GM21367 (cell line): ENCODE measurements around the gene CYSRT1.
"Not testable (repeated sequence)": the region's sequence is repeated elsewhere in the genome, so short reads cannot be mapped to it uniquely, and the experiment has no call there.

Source experiments
- ATAC-seq: cut with Tn5 transposase; IDR thresholded peaks from one replicate; pipeline ENCODE4 v1.9.1; 2021; ENCODE audit not compliant: unreplicated experiment

CYSRT1 gene

DNA sequence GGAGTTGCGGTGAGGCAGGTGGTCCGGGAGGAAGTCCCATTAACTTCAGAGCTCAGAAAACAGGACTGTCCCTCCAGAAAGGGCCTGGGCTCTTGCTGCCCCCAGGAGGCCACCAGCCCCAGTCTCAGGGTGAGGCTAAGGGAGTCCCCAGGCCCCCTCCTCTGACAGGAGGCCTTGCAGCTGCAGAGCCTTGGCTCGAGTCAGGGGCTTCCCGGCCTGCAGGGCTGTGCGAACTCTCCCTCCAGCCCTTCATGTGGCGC, 22.9 kb downstream of the CYSRT1 start:
- ATAC-seq = no peak

DNA sequence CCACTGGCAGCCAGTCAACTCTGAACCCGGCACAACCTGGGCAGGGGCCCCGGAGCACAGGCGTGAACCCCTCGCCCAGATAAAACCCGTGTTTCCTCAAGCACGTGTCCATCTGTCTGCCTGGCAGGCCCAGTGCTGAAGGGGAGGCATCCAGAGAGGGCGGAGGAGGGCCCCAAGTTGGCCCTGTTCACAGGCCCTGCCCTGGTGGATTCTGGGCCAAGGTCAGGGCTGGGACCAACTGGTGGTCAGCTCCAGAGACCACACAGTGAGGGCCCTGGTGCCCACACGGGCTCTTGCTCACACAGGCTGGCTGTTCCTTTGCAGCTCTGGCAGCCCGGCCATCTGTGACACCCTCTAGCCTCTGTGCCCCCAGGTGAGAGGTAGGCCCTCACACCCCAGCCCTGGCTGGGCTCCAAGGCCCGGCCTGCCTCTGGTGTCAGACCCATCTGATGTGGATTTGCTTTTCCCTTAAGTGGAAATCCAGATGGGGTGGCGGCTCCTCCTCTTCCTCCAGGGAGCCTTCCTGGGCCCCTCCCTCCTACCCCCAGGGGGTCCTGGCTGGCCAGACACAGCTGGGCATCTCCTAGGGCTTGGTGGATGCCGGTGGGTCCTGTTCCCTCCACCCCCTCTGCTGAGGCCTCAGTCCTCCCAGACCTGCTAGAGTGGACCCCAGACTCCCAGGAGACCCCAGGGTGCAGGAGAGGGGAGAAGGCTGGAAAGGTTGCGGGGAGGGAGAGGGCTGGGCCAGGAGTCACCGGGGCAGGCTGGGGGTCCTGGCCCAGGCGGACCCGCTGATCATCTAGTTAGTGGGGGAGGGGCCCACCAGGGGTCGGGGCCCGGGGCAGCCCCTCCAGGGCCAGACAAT, 25.6 kb downstream of the CYSRT1 start:
- no peak for ATAC-seq

DNA sequence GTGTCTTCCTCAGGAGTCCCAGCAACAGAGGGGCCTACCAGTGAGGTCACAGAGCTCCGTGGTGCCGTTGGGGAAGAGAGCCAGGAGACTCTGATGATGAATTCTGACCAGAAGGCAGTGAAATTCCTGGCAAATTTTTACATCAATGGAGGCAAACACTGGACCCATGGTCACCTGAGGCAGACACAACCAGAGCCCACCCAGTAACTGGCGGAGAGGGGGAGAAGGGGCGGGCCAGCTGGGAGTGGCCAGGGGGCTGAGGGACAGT, 26.2 kb downstream of the CYSRT1 start, which contains the start of gene STPG3:
Gene STPG3, plus strand, starts transcription at position 93 of the 268 bp plus-strand sequence. Its CDS starts 1 bp downstream, at position 94.
- ATAC-seq = no peak

DNA sequence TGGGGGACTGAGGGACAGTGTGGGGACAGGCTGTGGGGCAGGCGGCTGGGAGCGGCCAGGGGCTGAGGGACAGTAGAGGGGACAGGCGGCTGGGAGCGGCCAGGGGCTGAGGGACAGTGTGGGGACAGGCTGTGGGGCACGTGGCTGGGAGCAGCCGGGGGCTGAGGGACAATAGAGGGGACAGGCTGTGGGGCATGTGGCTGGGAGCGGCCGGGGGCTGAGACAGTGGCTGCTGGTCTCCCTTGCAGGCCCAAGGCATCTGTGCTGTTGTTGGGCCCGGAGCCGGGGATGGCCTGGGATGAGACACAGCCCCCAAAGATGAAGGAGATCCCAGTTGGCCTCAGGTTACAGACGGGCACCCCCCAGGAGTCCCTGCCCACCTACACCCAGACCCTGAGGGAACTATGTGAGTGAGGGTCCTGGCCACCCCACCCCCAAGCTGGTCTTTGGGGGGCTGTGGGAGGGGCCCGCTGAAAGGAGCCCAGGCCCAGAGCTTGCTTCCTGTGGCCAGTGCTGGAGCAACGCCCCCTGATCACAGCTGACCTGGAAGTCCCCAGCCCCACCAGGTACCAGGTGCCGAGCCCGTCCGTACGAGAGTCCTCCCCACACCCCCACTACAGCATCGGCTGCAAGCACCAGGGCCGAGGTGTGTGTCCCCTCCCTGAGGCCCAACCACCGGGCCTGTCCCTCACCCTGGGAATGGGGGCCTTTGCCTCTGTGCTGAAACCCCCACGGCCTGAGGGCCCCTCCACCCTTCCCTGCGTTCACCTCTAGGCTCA, 26.7 kb downstream of the CYSRT1 start:
- no peak for ATAC-seq

DNA sequence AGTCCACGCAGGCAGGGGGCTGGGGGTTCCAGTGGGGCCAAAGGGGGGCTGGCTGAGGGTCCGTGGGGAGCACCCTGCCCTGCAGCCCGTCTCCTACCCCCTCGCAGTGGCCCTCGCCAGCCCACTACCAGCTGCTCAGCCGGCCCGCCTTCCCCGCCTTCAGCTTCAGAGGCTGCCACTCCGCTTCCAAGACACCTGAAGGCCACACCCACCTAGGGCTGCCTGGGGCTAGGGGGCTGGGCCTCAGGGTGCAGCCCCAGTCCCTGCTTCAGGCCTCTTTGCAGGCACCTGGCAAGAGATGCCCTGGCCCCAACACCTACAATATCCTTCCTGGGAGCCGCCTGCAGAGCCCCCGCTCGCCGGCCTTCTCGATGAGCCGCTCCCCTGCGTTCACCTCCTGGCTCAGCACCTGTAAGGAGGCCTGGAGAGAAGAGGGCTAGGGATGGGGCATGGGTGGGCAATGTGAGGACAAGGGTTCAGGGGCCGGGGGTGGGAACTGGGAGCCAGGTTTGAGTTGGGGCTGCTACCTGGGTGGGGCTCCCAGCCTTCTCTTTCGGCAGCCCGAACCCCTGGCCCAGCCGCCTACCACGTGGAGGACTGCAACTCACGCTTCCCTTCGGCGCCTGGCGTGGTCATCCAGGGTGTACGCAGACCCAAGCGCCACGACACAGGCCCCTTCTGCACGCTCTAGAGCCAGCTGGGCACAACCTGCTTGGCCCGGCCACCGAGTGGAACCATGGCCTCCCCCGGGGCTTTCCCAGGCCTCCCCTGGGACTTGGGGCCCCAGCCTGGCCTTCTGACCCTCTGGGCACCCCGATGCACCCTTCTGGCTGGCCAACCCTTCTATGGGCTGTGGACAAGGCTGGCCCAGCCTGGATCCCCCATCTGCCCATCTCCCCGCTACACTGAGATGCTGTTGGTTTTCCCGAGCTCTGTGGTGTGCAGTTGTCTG, 27.9 kb downstream of the CYSRT1 start:
- ATAC-seq = no peak

DNA sequence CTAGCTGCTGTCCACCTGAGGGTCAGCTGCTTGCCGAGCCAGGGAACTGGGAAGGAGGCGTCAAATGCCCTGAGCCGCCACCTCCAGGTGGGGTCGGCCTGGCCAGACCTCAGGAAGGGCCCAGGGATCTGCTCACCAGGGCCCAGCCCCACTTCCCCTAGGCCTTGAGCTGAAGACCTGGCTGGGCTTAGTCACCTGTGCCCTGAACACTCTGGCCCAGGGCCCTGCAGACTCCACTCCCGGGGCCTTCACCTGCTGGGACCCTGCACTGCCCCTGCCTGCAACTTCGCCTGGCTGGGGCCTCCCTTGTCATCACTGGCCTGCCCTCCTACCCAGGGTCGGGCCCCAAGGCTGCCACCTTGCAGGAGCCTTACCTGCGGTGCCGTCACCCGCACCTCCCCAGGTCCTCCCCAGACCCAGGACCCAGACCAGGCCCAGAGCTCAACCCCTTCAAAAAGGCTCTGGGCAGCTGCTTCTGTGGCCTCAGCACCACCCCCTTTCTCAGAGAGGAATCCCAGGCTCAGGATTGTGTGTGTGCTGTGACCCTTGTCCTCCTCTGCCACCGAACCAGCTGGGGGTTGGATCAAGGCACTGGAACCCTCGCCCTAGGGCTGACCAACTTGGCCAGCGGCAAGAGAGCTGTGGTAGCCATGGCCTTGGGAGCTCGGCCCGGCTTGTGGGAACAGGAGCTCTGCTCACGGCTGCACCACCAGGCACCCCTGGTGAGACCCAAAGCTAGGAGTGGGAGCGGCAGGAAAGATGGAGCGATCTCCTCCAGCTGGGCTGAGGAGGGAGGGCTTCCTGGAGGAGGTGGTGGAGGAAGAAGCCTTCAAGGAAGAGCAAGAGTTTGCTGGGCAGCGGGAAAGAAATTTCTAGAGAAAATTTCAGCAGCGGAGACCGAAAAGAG, 29.0 kb downstream of the CYSRT1 start:
- ATAC-seq = no peak

DNA sequence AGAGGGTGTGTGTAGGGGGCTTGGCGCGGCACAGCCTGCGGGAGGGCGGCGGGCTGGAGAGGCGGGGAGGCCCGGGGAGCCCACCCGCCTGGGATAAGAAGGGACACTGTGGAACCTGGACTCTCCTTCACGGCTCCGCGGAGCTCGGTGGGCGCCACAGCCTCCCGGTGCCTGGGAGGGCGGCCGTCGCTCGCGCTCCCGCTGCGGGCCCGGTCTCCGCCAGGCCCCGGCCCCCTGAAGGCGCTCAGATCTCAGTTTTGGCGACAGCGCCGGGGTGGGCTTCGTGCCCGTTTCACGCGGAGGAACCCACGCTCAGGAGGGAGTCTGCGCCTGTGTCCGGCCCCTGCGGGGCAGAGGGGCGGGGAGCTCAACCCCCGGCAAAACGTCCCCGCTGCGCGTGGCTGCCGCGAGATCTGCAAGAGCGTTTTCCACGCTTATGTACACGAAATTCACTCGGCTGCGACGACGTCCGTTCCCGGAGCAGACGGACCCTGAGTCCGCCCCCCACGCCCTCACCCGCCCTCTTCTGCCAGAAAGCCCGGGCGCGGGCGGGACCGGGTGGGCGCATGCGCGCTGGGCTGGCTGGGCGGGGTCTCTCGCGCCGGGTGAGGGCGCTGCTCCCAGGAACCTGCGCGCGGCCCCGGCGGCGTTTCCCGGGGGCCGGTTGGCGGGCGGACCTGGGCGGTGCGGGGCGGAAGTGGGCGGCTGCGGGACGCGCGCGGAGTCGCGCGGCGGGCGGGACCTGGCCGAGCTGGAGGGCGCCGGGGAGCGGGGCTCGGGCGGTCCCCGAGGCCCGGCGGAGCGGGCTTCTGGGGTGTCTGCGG, 29.9 kb downstream of the CYSRT1 start, which contains the start of gene NELFB:
Gene NELFB, plus strand, starts transcription at position 704 of the 824 bp plus-strand sequence.
- ATAC-seq = peak; percentile 64

DNA sequence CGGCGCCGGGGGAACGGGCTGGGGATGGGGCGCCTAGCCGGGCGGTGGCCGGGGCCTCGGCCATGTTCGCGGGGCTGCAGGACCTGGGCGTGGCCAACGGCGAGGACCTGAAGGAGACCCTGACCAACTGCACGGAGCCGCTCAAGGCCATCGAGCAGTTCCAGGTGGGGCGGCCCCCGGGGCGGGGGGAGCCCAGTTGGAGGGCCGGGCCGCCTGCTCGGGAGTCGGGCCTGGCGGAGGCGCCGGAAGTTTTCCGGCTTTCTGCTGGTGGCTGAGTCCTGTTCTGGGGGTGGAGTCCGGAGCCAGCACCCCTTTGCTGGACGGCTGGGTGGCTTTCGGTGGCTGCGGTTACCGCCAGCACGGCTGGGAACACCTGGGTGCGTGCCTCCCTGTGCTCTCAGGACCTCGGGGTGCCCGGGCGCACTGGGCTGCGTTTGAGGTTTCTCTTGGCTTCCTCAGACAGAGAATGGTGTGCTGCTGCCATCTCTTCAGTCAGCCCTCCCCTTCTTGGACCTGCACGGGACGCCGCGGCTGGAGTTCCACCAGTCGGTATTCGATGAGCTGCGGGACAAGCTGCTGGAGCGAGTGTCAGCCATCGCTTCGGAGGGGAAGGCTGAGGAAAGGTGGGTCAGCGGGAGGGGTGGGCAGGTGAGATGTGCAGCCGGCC, 30.6 kb downstream of the CYSRT1 start:
- ATAC-seq = no peak

DNA sequence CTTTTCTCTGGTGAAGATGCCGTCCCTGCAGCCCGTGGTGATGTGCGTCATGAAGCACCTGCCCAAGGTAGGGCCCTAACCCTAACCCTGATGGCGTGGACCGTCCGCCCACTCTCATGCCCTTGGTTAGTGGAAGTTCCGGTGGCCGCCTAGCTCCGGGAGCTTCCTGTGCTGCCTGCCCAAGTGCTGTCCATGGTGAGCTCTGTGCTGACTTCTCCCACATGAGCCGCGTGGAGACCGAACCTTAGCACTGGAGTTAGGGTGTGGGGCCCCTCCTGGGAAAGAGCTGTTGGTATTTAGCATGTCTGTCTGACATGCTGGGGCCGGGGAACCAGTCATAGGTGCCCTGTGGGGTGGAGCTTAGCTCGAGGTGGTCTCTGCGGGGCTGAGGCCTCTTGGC, 31.4 kb downstream of the CYSRT1 start:
- no peak for ATAC-seq

DNA sequence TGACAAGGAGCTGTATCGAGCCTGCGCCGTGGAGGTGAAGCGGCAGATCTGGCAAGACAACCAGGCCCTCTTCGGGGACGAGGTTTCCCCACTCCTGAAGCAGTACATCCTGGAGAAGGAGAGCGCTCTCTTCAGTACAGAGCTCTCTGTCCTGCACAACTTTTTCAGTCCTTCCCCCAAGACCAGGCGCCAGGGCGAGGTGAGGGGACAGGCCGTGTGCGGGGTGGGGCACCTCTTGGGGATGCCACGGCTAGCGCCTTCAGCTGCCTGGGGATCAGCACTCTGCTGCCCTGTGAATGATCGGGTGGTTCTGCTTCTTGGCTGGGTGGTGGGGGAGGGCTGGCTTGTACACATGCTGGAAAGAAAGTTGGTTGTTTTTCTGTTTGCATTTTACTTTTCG, 31.9 kb downstream of the CYSRT1 start:
- no peak for ATAC-seq

DNA sequence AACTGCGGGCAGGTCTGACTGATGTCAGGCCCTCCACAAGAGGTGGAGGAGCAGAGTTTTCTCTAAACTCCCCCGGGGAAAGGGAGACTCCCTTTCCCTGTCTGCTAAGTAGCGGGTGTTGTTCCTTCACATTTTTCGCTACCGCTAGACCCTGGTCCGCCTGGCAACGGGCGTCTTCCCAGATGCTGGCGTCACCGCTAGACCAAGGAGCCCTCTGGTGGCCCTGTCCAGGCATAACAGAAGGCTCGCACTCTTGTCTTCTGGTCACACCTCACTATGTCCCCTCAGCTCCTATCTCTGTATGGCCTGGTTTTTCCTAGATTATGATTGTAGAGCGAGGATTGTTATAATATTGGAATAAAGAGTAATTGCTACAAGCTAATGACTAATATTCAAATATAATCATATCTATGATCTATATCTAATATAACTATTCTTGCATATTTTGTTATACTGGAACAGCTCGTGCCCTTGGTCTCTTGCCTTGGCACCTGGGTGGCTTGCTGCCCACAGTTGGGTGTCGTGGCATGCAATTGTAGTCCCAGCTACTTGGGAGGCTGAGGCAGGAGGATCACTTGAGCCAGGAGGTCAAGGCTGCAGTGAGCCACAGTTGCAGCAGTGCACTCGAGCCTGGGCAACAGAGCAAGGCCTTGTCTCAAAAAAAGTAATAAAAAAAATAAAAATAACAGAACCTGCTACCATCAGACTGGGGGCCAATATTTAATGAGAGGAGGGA, 37.4 kb downstream of the CYSRT1 start:
- ATAC-seq = not testable (repeated sequence)

DNA sequence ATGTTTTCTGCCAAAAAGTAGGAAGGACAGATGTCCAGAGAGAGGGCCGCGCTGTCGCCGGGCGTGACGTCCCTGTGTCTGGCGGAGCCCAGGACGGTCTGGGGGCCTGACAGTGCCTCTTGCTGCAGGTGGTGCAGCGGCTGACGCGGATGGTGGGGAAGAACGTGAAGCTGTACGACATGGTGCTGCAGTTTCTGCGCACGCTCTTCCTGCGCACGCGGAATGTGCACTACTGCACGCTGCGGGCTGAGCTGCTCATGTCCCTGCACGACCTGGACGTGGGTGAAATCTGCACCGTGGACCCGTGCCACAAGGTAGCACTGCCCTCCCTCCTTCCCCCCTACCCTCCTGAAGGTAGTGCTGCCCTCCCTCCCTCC, 37.9 kb downstream of the CYSRT1 start:
- no peak for ATAC-seq

DNA sequence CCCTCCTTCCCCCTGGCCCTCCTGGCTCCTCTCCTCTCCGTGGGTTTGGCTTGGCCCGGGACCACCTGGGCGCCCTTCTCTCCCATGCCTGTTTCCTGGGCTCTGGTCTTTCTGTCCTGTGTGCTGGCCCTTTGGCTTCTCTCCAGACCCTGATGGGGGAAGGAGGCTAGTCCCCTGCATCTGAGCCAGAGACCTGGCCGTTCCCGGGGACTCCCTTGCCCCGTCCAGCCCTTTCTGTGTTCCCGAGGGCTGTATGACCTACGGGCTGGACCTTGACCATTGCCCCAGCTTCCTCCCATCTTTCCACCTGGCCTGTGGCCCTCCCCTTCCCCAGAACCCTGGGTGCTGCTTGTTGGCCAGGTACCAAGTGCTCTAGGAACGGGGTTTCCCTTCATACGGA, 38.5 kb downstream of the CYSRT1 start:
- ATAC-seq = no peak

DNA sequence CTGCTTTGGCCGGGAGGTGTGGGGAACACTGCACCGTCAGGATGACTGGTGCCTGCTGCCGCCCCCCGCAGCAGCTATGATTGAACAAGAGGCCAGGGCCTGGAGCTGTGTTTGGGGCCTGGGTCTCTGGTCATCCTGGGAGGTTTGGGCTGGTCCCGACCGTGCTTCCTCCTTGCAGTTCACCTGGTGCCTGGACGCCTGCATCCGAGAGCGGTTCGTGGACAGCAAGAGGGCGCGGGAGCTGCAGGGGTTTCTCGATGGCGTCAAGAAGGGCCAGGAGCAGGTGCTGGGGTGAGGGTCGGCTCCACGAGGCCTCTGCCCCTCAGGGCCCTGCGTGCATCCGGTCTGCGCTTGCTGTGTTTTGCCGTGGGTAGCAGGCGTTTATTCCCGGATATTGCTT, 39.1 kb downstream of the CYSRT1 start:
- ATAC-seq = no peak

DNA sequence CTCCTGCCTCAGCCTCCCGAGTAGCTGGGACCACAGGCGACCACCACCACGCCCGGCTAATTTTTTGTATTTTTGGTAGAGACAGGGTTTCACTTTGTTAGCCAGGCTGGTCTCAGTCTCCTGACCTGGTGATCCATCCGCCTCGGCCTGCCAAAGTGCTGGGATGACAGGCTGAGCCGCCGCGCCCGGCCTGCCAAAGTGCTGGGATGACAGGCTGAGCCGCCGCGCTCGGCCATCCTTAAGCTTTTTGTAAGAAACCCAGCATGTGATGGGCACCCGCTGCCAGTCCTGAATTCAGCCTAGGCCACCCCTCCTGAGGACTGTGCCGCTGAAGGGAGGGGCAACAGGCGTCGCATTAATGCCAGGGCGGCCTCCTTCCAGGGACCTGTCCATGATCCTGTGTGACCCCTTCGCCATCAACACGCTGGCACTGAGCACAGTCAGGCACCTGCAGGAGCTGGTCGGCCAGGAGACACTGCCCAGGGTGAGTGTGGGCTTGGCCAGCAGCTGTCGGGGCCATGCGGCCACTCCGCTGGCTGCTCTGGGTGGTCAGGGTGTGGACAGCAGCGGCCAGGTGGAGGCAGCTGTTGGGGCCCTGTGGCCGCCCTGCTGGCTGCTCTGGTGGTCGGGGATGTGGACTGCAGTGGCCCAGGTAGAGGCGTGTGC, 40.7 kb downstream of the CYSRT1 start:
- ATAC-seq = no peak

DNA sequence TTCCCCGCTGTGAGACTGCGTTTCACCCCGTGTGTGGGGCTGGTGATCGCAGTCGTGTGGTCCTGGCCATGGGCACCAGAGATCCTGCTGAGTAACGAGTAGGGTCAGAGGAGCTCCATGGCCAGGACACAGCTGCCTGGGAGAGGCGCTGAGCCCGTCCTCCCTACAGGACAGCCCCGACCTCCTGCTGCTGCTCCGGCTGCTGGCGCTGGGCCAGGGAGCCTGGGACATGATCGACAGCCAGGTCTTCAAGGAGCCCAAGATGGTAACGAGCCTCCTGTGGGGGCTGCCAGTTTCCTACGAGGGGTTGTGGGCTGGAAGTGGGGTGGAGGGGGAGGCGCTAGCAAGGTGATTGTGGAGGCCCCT, 41.2 kb downstream of the CYSRT1 start:
- ATAC-seq = no peak

DNA sequence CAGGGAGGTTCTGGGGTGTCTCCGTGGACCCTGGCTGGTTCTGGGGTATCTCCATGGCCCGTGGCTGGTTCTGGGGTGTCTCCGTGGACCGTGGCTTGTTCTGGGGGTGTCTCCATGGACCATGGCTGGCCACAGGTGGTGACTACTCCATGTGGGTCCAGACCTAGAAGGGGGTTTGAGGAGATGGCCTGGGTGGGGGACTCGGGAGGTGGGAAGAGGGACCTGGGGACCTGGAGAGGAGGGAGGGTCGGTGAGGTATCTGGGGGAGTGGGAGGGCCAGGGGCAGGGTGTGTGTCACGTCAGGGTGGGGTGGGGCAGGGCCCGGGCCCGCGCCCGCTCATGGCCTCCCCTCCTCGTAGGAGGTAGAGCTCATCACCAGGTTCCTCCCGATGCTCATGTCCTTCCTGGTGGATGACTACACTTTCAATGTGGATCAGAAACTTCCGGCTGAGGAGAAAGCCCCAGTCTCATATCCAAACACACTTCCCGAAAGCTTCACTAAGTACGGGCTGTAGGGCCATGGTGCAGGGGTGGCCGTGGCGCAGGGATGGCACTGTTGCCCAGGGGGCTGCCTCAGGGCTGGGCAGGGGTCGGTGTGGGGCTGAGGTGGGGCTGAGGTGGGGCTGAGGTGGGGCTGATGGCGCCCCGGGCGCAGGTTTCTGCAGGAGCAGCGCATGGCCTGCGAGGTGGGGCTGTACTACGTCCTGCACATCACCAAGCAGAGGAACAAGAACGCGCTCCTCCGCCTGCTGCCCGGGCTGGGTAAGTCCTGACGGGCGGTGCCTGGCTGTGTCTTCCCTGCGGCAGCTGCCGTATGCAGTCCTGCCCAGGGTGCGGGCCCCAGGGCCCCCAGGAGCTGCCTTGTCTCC, 41.8 kb downstream of the CYSRT1 start:
- ATAC-seq = no peak
